HG03135 (cell line): ENCODE results near the gene POC1B.
A peak's percentile ranks its signal among the peaks of the same experiment; 100 is the strongest.

Experiments used
- ATAC-seq: cut with Tn5 transposase; IDR thresholded peaks from one replicate; pipeline ENCODE4 v1.9.1; 2021; ENCODE audit warnings: mild to moderate bottlenecking, moderate library complexity; ENCODE audit not compliant: unreplicated experiment

Gene POC1B

GRCh38 chr12:89539426-89540223 lies 13.8 kb upstream of the POC1B start:
- ATAC-seq, result no peak

- ATAC-seq, result no peak
These were observed 13.1 kb upstream of the POC1B start for GRCh38 chr12:89538897-89539296.

- ATAC-seq, result no peak
These were observed 11.5 kb upstream of the POC1B start for GRCh38 chr12:89537389-89537788.

- ATAC-seq, result no peak
These were observed 3.9 kb upstream of the POC1B start for GRCh38 chr12:89529738-89530137.

- ATAC-seq, result no peak
These were observed 2.6 kb upstream of the POC1B start for GRCh38 chr12:89528434-89528833.

- ATAC-seq, result peak; percentile 31
These were observed 483 bp downstream of the POC1B start for GRCh38 chr12:89525305-89525823.

- ATAC-seq, result peak; percentile 76
These were observed 1.1 kb downstream of the POC1B start, which contains the start of gene GALNT4 for GRCh38 chr12:89524541-89525304. GALNT4 (minus strand) TSS chr12:89524796; CDS start chr12:89524549, 247 bp downstream.

GRCh38 chr12:89523843-89524540 lies 1.9 kb downstream of the POC1B start:
- ATAC-seq, result no peak

- no peak for ATAC-seq
These were observed 2.5 kb downstream of the POC1B start for GRCh38 chr12:89523393-89523792.

GRCh38 chr12:89521364-89522223 lies 4.3 kb downstream of the POC1B start:
- ATAC-seq, result no peak

GRCh38 chr12:89517720-89518119 lies 8.1 kb downstream of the POC1B start:
- no peak for ATAC-seq

- no peak for ATAC-seq
These were observed 9.2 kb downstream of the POC1B start for GRCh38 chr12:89516633-89517032.

GRCh38 chr12:89514751-89515150 lies 11.1 kb downstream of the POC1B start:
- peak; percentile 80 for ATAC-seq

- ATAC-seq, result no peak
These were observed 12.3 kb downstream of the POC1B start for GRCh38 chr12:89513544-89513943.

GRCh38 chr12:89507015-89507824 lies 18.6 kb downstream of the POC1B start:
- no peak for ATAC-seq

GRCh38 chr12:89506050-89506449 lies 19.8 kb downstream of the POC1B start:
- no peak for ATAC-seq

- no peak for ATAC-seq
These were observed 21.1 kb downstream of the POC1B start for GRCh38 chr12:89504560-89505346.

- no peak for ATAC-seq
These were observed 24.1 kb downstream of the POC1B start for GRCh38 chr12:89501793-89502192.

GRCh38 chr12:89499857-89500256 lies 26.0 kb downstream of the POC1B start:
- no peak for ATAC-seq
